ENCODE data around the gene USHBP1. TPM values are rescaled to one million over a fixed set of nuclear protein-coding genes. Genes with fewer than 3 reads are reported as not detected.
A peak's percentile ranks its signal among the peaks of the same experiment; 100 is the strongest.

USHBP1 gene
- total and polyA plus RNA-seq, 12 donors: 0.71 to 23.6 (median 5.3) TPM

GRCh38 chr19:17260842-17261325, 3.7 kb downstream of the USHBP1 start:
- H3K9me3 ChIP-seq (replicated peaks in 1 of 3): peaks cover 0 to 7% (median 0%) of the 10 kb centered on the region in 3 donors
- TF ChIP-seq POLR2A (IDR thresholded peaks at IDR 0.05) (no peak), CTCF (IDR thresholded peaks at IDR 0.05) (peak; percentile 68 to 86 (median 86))
- intact Hi-C loops (cut with DNase I): no loop called here
- DNase-seq: peak; percentile 76 to 89 (median 81)
- H3K27ac ChIP-seq: no peak overlapping the region
- H3K27me3 ChIP-seq: no peaks in the 10 kb centered on the region
- H3K4me1 ChIP-seq (replicated peaks in 1 of 2): no peaks in the 10 kb centered on the region
- H3K36me3 ChIP-seq (replicated peaks in 1 of 2): no peaks in the 10 kb centered on the region
- H3K4me3 ChIP-seq: no peak overlapping the region
- WGBS, 4 donors: 16 to 26% (median 20%) methylated on average over 15 of the region's 15 CpGs

- no peaks in the 10 kb centered on the region for H3K4me1 ChIP-seq (replicated peaks in 1 of 2)
- H3K27ac ChIP-seq: no peak overlapping the region
- H3K9me3 ChIP-seq (replicated peaks in 1 of 3): peaks cover 0 to 7% (median 0%) of the 10 kb centered on the region in 3 donors
- no peaks in the 10 kb centered on the region for H3K27me3 ChIP-seq
- no peaks in the 10 kb centered on the region for H3K36me3 ChIP-seq (replicated peaks in 1 of 2)
- intact Hi-C loops (cut with DNase I): no loop called here
- no peak overlapping the region for H3K4me3 ChIP-seq
- DNase-seq: no peak
- 45 to 50% (median 50%) methylated on average over 1 of the region's 1 CpG; no CpG with 5 or more reads in 1 of the 4 donors for WGBS, 4 donors
- TF ChIP-seq POLR2A (IDR thresholded peaks at IDR 0.05): no peak
- no peak for TF ChIP-seq CTCF (IDR thresholded peaks at IDR 0.05)
These were observed 4.6 kb downstream of the USHBP1 start for GRCh38 chr19:17259934-17260333.

- TF ChIP-seq CTCF (IDR thresholded peaks at IDR 0.05) (no peak), POLR2A (IDR thresholded peaks at IDR 0.05) (no peak)
- Histone ChIP-seq H3K9me3 (replicated peaks in 1 of 3) (peaks cover 0 to 7% (median 0%) of the 10 kb centered on the region in 3 donors), H3K36me3 (replicated peaks in 1 of 2) (no peaks in the 10 kb centered on the region), H3K4me3 (no peak overlapping the region), H3K4me1 (replicated peaks in 1 of 2) (no peaks in the 10 kb centered on the region), H3K27me3 (no peaks in the 10 kb centered on the region), H3K27ac (no peak overlapping the region)
- DNase-seq: no peak
- WGBS, 4 donors: 88 to 96% (median 91%) methylated on average over 5 to 9 of the region's 9 CpGs
- intact Hi-C loops (cut with DNase I): no loop called here
These were observed 5.3 kb downstream of the USHBP1 start for GRCh38 chr19:17259118-17259780.

- H3K4me1 ChIP-seq (replicated peaks in 1 of 2): no peaks in the 10 kb centered on the region
- peaks cover 0 to 7% (median 0%) of the 10 kb centered on the region in 3 donors for H3K9me3 ChIP-seq (replicated peaks in 1 of 3)
- no peak for DNase-seq
- no peak overlapping the region for H3K27ac ChIP-seq
- WGBS, 4 donors: 69 to 80% (median 71%) methylated on average over 3 of the region's 3 CpGs
- TF ChIP-seq POLR2A (IDR thresholded peaks at IDR 0.05) (no peak), CTCF (IDR thresholded peaks at IDR 0.05) (no peak)
- H3K4me3 ChIP-seq: no peak overlapping the region
- intact Hi-C loops (cut with DNase I): no loop called here
- H3K27me3 ChIP-seq: no peaks in the 10 kb centered on the region
- no peaks in the 10 kb centered on the region for H3K36me3 ChIP-seq (replicated peaks in 1 of 2)
These were observed 8.4 kb downstream of the USHBP1 start for GRCh38 chr19:17256130-17256529.
